Sigmoid colon (tissue), 7 donors: ENCODE results near the gene PTPRN. TPM values are rescaled to one million over a fixed set of nuclear protein-coding genes. Genes with fewer than 3 reads are reported as not detected.
"Not testable (repeated sequence)": the region's sequence is repeated elsewhere in the genome, so short reads cannot be mapped to it uniquely, and the experiment has no call there.

Source experiments
- DNase-seq: peaks from one replicate; pipeline ENCODE4 v3.0.0-alpha.2; 2019
- H3K27ac ChIP-seq, 4 donors: fragments of 200-600 bp; sonication (generic); one replicate each; pipeline ENCODE4 v1.5.1; 2016 to 2019; ENCODE audit warnings: mild to moderate bottlenecking in 1 of 4
- H3K27me3 ChIP-seq, 3 donors: fragments of 200-600 bp; sonication (generic); one replicate each; pipeline ENCODE4 v1.5.1; 2019; ENCODE audit warnings: mild to moderate bottlenecking in 1 of 3
- H3K36me3 ChIP-seq, 4 donors: fragments of 200-600 bp; sonication (generic); one replicate each; pipeline ENCODE4 v1.5.1; 2016 to 2019
- H3K4me1 ChIP-seq, 4 donors: fragments of 200-600 bp; sonication (generic); one replicate each; pipeline ENCODE4 v1.5.1; 2017 to 2019
- H3K4me3 ChIP-seq, 4 donors: fragments of 200-600 bp; sonication (generic); one replicate each; pipeline ENCODE4 v1.5.1; 2017 to 2019; ENCODE audit warnings: mild to moderate bottlenecking in 2 of 4, moderate library complexity in 1 of 4
- H3K9me3 ChIP-seq, 4 donors: fragments of 200-600 bp in 3 of 4; sonication (generic) in 3 of 4; one replicate each; pipeline versions ENCODE4 v1.5.1 to v1.6.1; 2013 to 2019
- EP300 ChIP-seq, 4 donors: sonication (generic); formaldehyde crosslinking; IDR thresholded peaks; one replicate each; pipeline ENCODE4 v1.6.1; 2017; ENCODE audit warnings: antibody characterized with exemption in 4 of 4
- POLR2A ChIP-seq, 2 donors: fragments of 450-650 bp; IDR thresholded peaks; one replicate each; pipeline ENCODE4 v1.6.1; 2016; ENCODE audit warnings: antibody characterized with exemption in 2 of 2, mild to moderate bottlenecking in 2 of 2, moderate library complexity in 2 of 2
- POLR2AphosphoS5 ChIP-seq, 4 donors: sonication (generic); formaldehyde crosslinking; IDR thresholded peaks; one replicate each; pipeline ENCODE4 v1.6.1; 2017; ENCODE audit warnings: antibody characterized with exemption in 4 of 4
- WGBS, 2 donors: extraction: QIAGEN DNeasy Blood & Tissue Kit; methylation state at CpG; one replicate each; pipeline ENCODE4 v1.1.7; 2013; 5-methylcytosine and 5-hydroxymethylcytosine counted together
- intact Hi-C: fragments of 100-400 bp; cut with DNase I; formaldehyde crosslinking; loops from one replicate; pipeline ENCODE4 v1.15.1; 2023
- polyA plus RNA-seq, 3 donors: library from polyadenylated mRNA; stranded (reverse); fragments of 200-250 nt; gene quantifications; one replicate each; pipeline ENCODE4 v1.2.3, GENCODE V29; 2013
- total RNA-seq, 4 donors: library from RNA; depleted of rRNA; stranded (reverse); fragments of >200 nt; gene quantifications; one replicate each; pipeline ENCODE4 v1.1.0, GENCODE V29; 2016
- TF ChIP-seq, protein P1 (sequence below), 4 experiments: fragments of 450-650 bp in 3 of 4; fragments of 200-600 bp in 1 of 4; IDR thresholded peaks; one replicate each; pipeline ENCODE4 v1.5.1; 2016 to 2019; ENCODE audit warnings: antibody characterized with exemption in 4 of 4, mild to moderate bottlenecking in 3 of 4, moderate library complexity in 2 of 4
- donor health status: healthy with polysubstance abuse.
- donor health status: Bipolar disorder and iron deficiency.
- donor health status: healthy.

PTPRN gene
- total and polyA plus RNA-seq, 7 donors = 1.2 to 8.8 (median 7.8) TPM; not detected in 2

DNA sequence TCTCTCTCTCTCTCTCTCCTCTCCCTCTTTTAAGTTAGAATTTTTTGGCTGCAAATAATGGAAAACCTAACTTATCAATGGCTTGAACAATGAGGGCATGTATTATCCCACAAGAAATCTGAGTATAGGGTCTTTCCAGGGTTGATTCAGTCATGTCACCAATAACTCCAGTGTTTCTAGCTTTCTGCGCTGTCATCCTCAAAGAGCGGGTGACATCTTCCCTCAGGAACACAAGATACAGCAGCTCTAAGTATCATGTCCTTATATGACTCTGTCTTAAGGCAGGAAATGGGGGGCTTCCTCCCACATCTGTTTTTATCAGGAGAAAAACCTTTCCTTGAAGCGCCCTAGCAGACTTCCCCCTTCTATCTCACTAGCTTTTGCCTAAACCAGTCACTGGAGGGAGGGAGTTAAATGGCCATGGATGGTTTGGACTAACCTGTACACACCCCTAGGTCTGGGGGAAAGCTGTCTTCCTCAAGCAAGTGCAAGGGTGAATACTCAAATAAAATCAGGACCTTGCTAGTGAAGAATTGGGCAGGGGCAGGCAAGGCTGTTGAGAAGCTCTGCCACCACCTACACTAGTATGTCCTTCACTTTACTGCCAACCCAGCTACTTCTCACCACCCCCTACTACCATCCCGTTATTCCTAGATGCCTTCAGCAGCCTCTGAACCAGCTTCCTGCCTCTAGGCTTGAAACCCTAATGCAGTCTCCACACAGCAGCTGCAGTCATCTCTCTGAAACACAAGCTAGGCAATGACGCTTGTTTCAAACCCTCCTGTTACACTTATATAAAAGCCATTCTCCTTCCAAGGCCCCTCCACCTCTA, 48.0 kb downstream of the PTPRN start:
- TF ChIP-seq POLR2AphosphoS5 (IDR thresholded peaks at IDR 0.05) (no peak), POLR2A (IDR thresholded peaks at IDR 0.05) (no peak), EP300 (IDR thresholded peaks at IDR 0.05) (no peak)
- TF ChIP-seq, protein P1, sequence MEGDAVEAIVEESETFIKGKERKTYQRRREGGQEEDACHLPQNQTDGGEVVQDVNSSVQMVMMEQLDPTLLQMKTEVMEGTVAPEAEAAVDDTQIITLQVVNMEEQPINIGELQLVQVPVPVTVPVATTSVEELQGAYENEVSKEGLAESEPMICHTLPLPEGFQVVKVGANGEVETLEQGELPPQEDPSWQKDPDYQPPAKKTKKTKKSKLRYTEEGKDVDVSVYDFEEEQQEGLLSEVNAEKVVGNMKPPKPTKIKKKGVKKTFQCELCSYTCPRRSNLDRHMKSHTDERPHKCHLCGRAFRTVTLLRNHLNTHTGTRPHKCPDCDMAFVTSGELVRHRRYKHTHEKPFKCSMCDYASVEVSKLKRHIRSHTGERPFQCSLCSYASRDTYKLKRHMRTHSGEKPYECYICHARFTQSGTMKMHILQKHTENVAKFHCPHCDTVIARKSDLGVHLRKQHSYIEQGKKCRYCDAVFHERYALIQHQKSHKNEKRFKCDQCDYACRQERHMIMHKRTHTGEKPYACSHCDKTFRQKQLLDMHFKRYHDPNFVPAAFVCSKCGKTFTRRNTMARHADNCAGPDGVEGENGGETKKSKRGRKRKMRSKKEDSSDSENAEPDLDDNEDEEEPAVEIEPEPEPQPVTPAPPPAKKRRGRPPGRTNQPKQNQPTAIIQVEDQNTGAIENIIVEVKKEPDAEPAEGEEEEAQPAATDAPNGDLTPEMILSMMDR (IDR thresholded peaks at IDR 0.05) = no peak
- no peaks in the 10 kb centered on the region for H3K36me3 ChIP-seq
- H3K9me3 ChIP-seq = no peaks in the 10 kb centered on the region
- H3K4me1 ChIP-seq = no peaks in the 10 kb centered on the region
- WGBS, 2 donors = 63 to 79% methylated on average over 5 of the region's 5 CpGs
- no peak overlapping the region for H3K4me3 ChIP-seq
- H3K27me3 ChIP-seq = peaks cover 0 to 4% (median 0%) of the 10 kb centered on the region in 3 donors
- intact Hi-C loops = no loop called here
- no peak for DNase-seq
- no peak overlapping the region for H3K27ac ChIP-seq

DNA sequence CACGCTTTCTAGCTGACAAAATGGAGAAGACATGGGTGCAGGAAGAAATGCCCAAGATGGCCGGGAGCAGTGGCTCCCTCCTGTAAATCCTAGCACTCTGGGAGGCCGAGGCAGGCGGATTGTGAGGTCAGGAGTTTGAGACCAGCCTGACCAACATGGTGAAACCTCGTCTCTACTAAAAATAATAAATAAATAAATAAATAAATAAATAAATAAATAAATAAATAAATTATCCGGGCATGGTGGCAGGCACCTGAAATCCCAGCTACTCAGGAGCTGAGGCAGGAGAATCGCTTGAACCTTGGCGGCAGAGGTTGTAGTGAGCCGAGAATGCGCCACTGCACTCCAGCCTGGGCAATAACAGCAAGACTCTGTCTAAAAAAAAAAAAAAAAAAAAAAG, 50.3 kb downstream of the PTPRN start:
- DNase-seq, H3K27ac ChIP-seq: not testable (repeated sequence)

DNA sequence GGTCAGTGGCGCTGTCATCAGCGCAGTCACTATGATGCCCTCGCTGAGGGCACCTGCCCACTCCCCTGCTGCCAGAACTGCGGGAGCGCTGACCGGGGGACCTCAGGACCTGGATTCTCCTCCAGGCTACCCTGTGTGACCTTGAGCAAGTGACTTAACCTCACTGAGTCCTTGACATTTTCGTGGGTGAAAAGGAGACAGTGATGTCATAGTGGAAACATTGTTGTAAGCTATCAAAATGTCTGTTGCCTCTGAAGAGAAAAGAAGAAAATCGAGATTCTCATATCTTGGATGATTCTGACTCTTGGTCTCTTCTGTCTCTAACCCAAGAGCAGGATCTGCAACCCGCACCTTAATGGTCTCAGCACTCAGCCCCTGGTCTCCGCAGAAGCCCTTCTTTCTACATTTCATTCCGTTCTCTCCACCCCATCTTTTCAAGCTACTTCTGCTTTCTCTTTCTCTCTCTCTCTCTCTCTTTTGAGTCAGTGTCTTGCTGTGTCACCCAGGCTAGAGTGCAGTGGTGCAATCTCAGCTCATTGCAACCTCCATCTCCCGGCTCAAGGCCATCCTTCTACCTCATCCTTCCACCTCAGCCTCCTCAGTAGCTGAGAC, 54.5 kb downstream of the PTPRN start:
- WGBS, 2 donors = 13 to 25% methylated on average over 12 of the region's 12 CpGs
- intact Hi-C loops = loop anchor here (2.0 to 5.0 kb wide), 2 partner anchors 37 to 40 kb away; partner anchors contain the start of gene ABCB6
- H3K27ac ChIP-seq = peak overlapping the region; percentile 79 to 87 (median 84)
- no peaks in the 10 kb centered on the region for H3K27me3 ChIP-seq
- no peak for TF ChIP-seq EP300 (IDR thresholded peaks at IDR 0.05)
- TF ChIP-seq, protein P1 (IDR thresholded peaks at IDR 0.05) = no peak
- TF ChIP-seq POLR2AphosphoS5 (IDR thresholded peaks at IDR 0.05) = no peak
- TF ChIP-seq POLR2A (IDR thresholded peaks at IDR 0.05) = no peak
- H3K36me3 ChIP-seq = peaks cover 0 to 16% (median 0%) of the 10 kb centered on the region in 4 donors
- H3K9me3 ChIP-seq = no peaks in the 10 kb centered on the region
- DNase-seq = no peak
- peaks cover 0 to 45% (median 37%) of the 10 kb centered on the region in 4 donors for H3K4me1 ChIP-seq
- peak overlapping the region; percentile 56 to 74 (median 60) for H3K4me3 ChIP-seq

More for the DNA sequence above, 50.3 kb downstream of the PTPRN start:
- peaks cover 0 to 10% (median 7%) of the 10 kb centered on the region in 4 donors for H3K4me1 ChIP-seq
- 83 to 93% methylated on average over 10 of the region's 10 CpGs for WGBS, 2 donors
- H3K27me3 ChIP-seq, H3K36me3 ChIP-seq, intact Hi-C loops, H3K4me3 ChIP-seq, H3K9me3 ChIP-seq: not testable (repeated sequence)

DNA sequence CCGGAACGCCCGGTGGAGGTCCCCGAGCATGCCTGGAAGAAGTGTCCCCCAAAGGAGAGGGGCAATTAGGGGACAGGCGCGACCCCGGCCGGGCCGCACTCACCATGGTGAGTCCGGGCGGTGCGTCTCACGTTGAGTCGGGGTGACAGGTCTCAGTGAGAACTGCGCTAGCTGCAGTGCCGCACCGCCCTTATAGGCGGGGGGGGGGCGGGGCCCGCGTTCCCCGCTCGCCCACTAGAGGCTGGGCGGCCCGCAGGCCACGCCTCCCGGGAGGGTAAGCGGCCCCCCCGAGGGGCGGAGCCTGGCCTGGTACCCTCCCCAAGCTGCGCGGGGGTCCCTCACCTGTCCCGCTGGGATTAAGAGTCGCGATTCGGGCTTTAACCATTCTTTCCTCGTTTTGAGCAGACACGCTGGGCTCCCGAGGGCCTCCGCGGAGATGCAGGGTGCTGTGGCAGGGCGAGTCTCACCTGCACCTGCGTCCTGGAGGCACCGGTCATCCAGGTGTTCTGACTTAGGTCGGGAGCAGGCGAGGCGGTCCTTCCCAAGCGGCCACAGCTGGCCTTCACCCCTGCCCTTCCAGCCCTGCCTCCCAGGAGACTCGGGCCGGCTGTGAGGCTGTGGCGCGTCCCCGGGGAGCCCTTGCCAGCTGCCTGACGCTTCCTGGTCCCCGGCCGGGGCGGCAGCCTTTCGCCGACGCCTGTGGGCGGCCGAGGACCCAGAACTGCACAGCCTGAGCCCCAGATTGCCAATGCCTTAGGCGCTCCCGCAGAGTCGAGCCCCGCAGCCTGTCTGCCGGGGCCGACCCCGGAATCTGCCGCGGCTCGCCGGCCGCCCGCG, 55.2 kb downstream of the PTPRN start, which contains the start of gene TUBA4A:
TUBA4A (minus strand) TSS at position 166 of the 837 bp plus-strand sequence; CDS start at position 106, 60 bp downstream.
- WGBS, 2 donors = 0% methylated on average over 76 of the region's 76 CpGs
- Histone ChIP-seq H3K27ac (peak within 1 kb of the TSS; percentile 79 to 87 (median 84)), H3K4me1 (peaks cover 0 to 52% (median 45%) of the 10 kb centered on the region in 4 donors), H3K36me3 (peaks cover 0 to 16% (median 0%) of the 10 kb centered on the region in 4 donors), H3K9me3 (no peaks in the 10 kb centered on the region), H3K27me3 (no peaks in the 10 kb centered on the region), H3K4me3 (peak within 1 kb of the TSS; percentile 56 to 74 (median 60))
- TF ChIP-seq EP300 (IDR thresholded peaks at IDR 0.05) = no peak
- peak; percentile 96 to 99 (median 98) for TF ChIP-seq POLR2AphosphoS5 (IDR thresholded peaks at IDR 0.05)
- TF ChIP-seq, protein P1 (IDR thresholded peaks at IDR 0.05) = peak in 1 of 4 experiments; percentile 28
- peak; percentile 87 to 96 for TF ChIP-seq POLR2A (IDR thresholded peaks at IDR 0.05)
- peak; percentile 94 for DNase-seq
- intact Hi-C loops = loop anchor here (2.0 to 5.0 kb wide), 4 partner anchors 25 to 77 kb away; partner anchors contain the start of genes ABCB6, CNPPD1 and DNAJB2
